GM19239 (cell line): ENCODE results near the gene MYADM.
"Not testable (repeated sequence)": the region's sequence is repeated elsewhere in the genome, so short reads cannot be mapped to it uniquely, and the experiment has no call there.

Experiments used
- DNase-seq: peaks from one replicate; pipeline ENCODE4 v3.0.0; 2011; ENCODE audit warnings: low spot score; ENCODE audit not compliant: insufficient read length
- FAIRE-seq: peaks from 2 replicates; lab custom pipeline; 2011; peaks lifted over from hg19 to GRCh38; lab: Jason Lieb, UNC

MYADM gene

GRCh38 chr19:53867225-53868090 is at the start of gene MYADM:
MYADM (plus strand) TSS chr19:53867883; CDS start chr19:53873530, 5,647 bp downstream.
- DNase-seq: peak; percentile 88
- peak; percentile 53 for FAIRE-seq

- FAIRE-seq: no peak
- no peak for DNase-seq
These were observed 48.9 kb upstream of the MYADM start for GRCh38 chr19:53818756-53819155.

GRCh38 chr19:53819861-53820260 is 47.8 kb upstream of the MYADM start:
- FAIRE-seq (no peak), DNase-seq (no peak)

GRCh38 chr19:53823380-53824120 is 44.1 kb upstream of the MYADM start:
- FAIRE-seq (no peak), DNase-seq (no peak)

- no peak for FAIRE-seq
- DNase-seq: no peak
These were observed 43.5 kb upstream of the MYADM start, which contains the start of gene NLRP12 for GRCh38 chr19:53824134-53824611. NLRP12 (minus strand) TSS chr19:53824314; CDS start chr19:53824174, 140 bp downstream.

- no peak for FAIRE-seq
- no peak for DNase-seq
These were observed 40.8 kb upstream of the MYADM start for GRCh38 chr19:53826876-53827275.

DNA sequence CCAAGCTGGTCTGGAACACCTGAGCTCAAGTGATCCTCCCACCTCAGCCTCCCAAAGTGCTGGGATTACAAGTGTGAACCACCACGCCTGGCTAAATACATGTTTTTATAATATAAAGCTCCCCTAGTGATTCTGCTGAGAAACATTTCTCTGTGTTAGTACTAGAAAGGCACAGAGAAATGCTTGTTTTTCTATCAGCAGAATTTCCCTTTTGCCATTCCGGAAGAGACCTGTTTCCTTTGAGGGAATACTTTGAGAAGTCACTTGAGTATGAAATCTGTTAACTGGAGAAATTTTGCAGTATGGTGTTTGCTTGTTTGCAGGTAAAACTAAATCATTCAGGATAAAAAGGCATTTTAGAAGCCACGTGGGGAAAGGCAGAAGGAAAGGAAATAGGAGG is 39.2 kb upstream of the MYADM start:
- DNase-seq: no peak
- FAIRE-seq: no peak

- FAIRE-seq, DNase-seq: not testable (repeated sequence)
These were observed 34.8 kb upstream of the MYADM start for GRCh38 chr19:53832861-53833260.

- not testable (repeated sequence) for FAIRE-seq
These were observed 29.2 kb upstream of the MYADM start for GRCh38 chr19:53838446-53838845.

DNA sequence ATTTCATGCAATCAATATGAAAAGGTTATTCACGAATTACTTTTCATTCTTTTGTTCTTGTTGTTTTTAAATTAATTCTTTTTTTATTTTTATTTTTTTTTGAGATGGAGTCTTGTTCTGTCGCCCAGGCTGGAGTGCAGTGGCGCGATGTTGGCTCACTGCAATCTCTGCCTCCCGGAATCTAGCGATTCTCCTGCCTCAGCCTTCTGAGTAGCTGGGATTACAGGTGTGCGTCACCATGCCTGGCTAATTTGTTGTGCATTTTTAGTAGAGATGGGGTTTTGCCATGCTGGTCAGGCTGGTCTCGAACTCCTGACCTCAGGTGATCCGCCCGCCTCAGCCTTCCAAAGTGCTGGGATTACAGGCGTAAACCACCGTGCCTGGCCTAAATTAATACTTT is 27.4 kb upstream of the MYADM start:
- not testable (repeated sequence) for FAIRE-seq, DNase-seq

More at GRCh38 chr19:53838446-53838845, 29.2 kb upstream of the MYADM start:
- not testable (repeated sequence) for DNase-seq

DNA sequence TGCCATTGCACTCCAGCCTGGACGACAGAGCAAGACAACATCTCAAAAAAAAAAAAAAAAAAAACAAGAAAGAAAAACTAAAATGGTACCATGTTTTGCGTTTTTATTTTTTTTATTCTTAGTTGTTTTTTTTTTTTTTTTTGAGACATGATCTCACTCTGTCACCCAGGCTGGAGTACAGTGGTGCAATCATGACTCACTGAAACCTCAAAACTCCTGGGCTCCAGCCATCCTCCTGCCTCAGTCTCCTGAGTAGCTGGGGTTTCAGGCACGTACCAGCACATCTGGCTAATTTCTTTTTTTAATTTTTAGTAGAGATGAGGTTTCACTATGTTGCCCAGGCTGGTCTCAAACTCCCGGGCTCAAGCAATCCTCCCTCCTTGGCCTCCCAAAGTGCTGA is 26.8 kb upstream of the MYADM start:
- not testable (repeated sequence) for FAIRE-seq, DNase-seq

GRCh38 chr19:53844849-53845246 is 22.8 kb upstream of the MYADM start:
- FAIRE-seq (no peak), DNase-seq (no peak)

GRCh38 chr19:53847555-53847954 is 20.1 kb upstream of the MYADM start:
- DNase-seq: no peak
- FAIRE-seq: no peak

GRCh38 chr19:53849237-53849676 is 18.4 kb upstream of the MYADM start:
- DNase-seq: no peak
- FAIRE-seq: no peak

- no peak for DNase-seq
- no peak for FAIRE-seq
These were observed 14.0 kb upstream of the MYADM start for GRCh38 chr19:53853707-53854106.

DNA sequence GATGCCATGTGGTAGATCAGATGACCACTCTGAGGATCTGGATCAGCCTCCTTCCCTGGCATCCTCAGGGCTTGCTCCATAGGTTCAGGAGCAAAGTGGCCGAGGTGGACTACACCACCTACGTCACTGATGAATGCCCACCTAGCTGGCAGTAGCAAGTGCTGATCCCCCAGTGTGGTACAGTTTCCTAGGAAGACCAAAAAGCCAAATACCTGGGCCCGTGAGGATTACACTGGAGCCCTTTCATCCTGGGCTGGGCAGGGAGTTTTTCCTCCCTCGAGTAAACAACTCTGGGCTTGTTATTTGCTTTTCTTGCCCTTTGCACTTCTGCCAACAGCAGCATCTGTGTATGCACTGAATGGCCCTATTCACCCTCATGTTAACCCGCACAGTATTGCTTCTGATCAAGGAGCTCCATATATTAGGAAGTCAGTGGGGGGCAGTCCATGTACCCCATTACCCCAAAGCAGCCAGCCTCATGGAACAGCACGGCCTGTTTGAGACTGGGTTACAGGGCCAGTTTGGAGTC is 3.3 kb upstream of the MYADM start:
- FAIRE-seq (no peak), DNase-seq (no peak)

DNA sequence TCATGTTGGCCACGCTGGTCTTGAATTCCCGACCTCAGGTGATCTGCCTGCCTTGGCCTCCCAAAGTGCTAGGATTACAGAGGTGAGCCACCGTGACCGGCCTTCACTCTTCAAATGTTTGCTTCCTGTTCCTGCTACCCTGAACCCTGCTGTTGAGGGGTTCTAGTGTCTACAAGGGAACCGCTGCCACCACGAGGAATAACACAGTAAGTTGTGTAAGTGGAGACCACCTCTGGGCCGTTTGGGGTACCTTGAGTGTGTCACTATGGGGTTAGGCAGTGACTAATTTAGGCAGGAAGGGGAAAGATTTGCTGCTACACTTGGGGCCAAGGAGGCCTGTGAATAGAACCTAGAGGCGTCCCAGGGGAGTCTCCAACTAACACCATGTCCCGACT is 2.2 kb upstream of the MYADM start:
- FAIRE-seq: no peak

GRCh38 chr19:53865918-53866864 is 1.5 kb upstream of the MYADM start:
- no peak for FAIRE-seq
- no peak for DNase-seq

More for the DNA sequence above, 2.2 kb upstream of the MYADM start:
- DNase-seq: no peak

GRCh38 chr19:53866865-53867224 is 838 bp upstream of the MYADM start:
- FAIRE-seq (no peak), DNase-seq (no peak)
